ENCODE data around the gene SNAPIN.

DNA sequence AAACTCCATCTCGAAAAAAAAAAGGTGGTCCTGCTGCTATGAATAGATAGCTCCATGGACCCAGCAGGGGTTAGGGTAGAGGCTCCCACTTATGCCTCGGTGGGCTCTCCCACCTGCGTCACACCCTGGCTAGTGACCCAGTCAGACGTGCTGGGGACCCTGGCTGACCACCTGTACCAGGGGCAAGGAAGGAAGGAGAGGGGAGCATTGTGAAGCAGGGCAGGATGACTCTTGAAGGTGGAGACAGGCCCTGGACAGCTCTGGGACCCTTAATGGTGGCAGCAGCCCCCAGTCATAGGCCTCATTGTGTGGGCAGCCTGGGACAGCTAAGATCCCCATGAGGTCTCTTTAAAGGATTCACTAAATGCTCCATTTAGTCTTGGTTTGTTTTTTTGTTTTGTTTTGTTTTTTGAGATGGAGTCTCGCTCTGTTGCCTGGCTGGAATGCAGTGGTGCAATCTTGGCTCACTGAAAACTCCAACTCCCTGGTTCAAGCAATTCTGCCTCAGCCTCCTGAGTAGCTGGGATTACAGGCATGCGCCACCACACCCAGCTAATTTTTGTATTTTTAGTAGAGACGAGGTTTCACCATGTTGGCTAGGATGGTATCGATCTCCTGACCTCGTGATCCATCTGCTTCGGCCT is 10.4 kb upstream of the SNAPIN start:
- TF ChIP-seq, protein P1, sequence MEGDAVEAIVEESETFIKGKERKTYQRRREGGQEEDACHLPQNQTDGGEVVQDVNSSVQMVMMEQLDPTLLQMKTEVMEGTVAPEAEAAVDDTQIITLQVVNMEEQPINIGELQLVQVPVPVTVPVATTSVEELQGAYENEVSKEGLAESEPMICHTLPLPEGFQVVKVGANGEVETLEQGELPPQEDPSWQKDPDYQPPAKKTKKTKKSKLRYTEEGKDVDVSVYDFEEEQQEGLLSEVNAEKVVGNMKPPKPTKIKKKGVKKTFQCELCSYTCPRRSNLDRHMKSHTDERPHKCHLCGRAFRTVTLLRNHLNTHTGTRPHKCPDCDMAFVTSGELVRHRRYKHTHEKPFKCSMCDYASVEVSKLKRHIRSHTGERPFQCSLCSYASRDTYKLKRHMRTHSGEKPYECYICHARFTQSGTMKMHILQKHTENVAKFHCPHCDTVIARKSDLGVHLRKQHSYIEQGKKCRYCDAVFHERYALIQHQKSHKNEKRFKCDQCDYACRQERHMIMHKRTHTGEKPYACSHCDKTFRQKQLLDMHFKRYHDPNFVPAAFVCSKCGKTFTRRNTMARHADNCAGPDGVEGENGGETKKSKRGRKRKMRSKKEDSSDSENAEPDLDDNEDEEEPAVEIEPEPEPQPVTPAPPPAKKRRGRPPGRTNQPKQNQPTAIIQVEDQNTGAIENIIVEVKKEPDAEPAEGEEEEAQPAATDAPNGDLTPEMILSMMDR (IDR thresholded peaks at IDR 0.05; ENCODE audit: low read depth, low read length) = no peak
- no peak for TF ChIP-seq MYC (IDR thresholded peaks at IDR 0.05; ENCODE audit: low read depth, low read length)
- no peak for TF ChIP-seq POLR2A (IDR thresholded peaks at IDR 0.05; ENCODE audit: extremely low read depth, insufficient read length)
- no peak for TF ChIP-seq MAX (IDR thresholded peaks at IDR 0.05; ENCODE audit: low read depth, low read length)
